ENCODE measurements around the gene SLC35D1. TPM values are rescaled to one million over a fixed set of nuclear protein-coding genes. Genes with fewer than 3 reads are reported as not detected.

SLC35D1 gene
- total RNA-seq, 1 experiment from 2014 or later = 3.8 TPM

DNA sequence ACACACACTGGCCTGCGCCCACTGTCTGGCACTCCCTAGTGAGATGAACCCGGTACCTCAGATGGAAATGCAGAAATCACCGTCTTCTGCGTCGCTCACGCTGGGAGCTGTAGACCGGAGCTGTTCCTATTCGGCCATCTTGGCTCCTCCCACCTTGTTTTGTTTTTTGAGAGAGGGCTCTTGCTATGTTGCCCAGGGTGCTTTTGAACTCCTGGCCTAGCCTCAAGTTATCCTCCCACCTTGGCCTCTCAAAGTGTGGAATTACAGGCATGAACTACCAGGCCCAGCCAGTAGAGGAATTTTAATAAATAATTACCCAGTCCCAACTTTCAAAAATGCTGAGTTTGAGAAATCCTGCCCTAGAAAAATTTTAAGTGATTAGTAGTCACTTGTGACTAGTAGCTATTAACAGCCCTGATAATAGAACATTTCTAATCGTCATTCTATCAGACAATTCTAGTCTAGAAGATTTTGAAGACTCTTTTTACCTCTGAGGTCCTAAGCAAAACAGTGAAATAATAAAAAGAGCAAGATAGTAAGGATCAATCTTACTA, 30.9 kb upstream of the SLC35D1 start:
- H3K79me1 ChIP-seq (ENCODE audit: insufficient read depth, low read depth, low read length, poor library complexity, severe bottlenecking) = no peaks in the 10 kb centered on the region
- no peak overlapping the region for H3T11ph ChIP-seq (ENCODE audit: low read length)
- H3K9me3 Mint-ChIP-seq = peaks cover 3 to 4% of the 10 kb centered on the region in 2 experiments; a peak in 3 of 5 replicates
- no peak overlapping the region for H3K56ac ChIP-seq (ENCODE audit: insufficient read length, low read depth, low read length)
- H3K9ac ChIP-seq (ENCODE audit: extremely low read depth, insufficient read length, low read length) = no peak overlapping the region
- no peak overlapping the region for H2BK20ac ChIP-seq (ENCODE audit: low read depth, low read length, poor library complexity, severe bottlenecking)
- H2AFZ ChIP-seq (ENCODE audit: low read length) = no peak overlapping the region
- H3K4me2 ChIP-seq (ENCODE audit: insufficient read depth, insufficient read length, low read length) = no peak overlapping the region
- H3K23ac ChIP-seq (ENCODE audit: insufficient read length, low read depth, low read length) = no peak overlapping the region
- no peaks in the 10 kb centered on the region; the same call in 1 of the 2 replicates for H3K27me3 Mint-ChIP-seq (ENCODE audit: low read depth)
- H4K20me1 ChIP-seq (ENCODE audit: control insufficient read depth, insufficient read depth, insufficient read length) = no peaks in the 10 kb centered on the region
- no peak overlapping the region for H3K4ac ChIP-seq (ENCODE audit: low read depth, low read length)
- H3K4me1 ChIP-seq (ENCODE audit: insufficient read depth, low read length) = no peaks in the 10 kb centered on the region
- H3K27me3 ChIP-seq (ENCODE audit: insufficient read depth, low read length) = no peaks in the 10 kb centered on the region
- H2BK12ac ChIP-seq (ENCODE audit: insufficient read length, low read depth, low read length) = no peak overlapping the region
- no peak overlapping the region for H3K14ac ChIP-seq (ENCODE audit: insufficient read depth, low read length)
- H2BK5ac ChIP-seq (ENCODE audit: insufficient read length, low read length) = no peak overlapping the region
- H4K91ac ChIP-seq (ENCODE audit: insufficient read length, low read depth, low read length) = no peak overlapping the region
- H3K27ac Mint-ChIP-seq = 0 out of 7 replicates have a peak overlapping the region, but pooled peaks of 1 of the 3 experiments have one; percentile 44
- WGBS (ENCODE audit: extremely low coverage, insufficient read length, low lambda C conversion rate) = no CpG with 5 or more reads among the region's 9 CpGs
- no peak overlapping the region for H4K5ac ChIP-seq (ENCODE audit: insufficient read length, low read depth, low read length)
- DNase-seq = no peak
- H3K27ac ChIP-seq (ENCODE audit: insufficient read length, low read depth, low read length) = no peak overlapping the region
- TF ChIP-seq, protein P1, sequence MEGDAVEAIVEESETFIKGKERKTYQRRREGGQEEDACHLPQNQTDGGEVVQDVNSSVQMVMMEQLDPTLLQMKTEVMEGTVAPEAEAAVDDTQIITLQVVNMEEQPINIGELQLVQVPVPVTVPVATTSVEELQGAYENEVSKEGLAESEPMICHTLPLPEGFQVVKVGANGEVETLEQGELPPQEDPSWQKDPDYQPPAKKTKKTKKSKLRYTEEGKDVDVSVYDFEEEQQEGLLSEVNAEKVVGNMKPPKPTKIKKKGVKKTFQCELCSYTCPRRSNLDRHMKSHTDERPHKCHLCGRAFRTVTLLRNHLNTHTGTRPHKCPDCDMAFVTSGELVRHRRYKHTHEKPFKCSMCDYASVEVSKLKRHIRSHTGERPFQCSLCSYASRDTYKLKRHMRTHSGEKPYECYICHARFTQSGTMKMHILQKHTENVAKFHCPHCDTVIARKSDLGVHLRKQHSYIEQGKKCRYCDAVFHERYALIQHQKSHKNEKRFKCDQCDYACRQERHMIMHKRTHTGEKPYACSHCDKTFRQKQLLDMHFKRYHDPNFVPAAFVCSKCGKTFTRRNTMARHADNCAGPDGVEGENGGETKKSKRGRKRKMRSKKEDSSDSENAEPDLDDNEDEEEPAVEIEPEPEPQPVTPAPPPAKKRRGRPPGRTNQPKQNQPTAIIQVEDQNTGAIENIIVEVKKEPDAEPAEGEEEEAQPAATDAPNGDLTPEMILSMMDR (conservative IDR thresholded peaks at IDR 0.05) = no peak
- H3K4me1 Mint-ChIP-seq = peaks cover 0 to 4% of the 10 kb centered on the region in 2 experiments; a peak in 2 of 4 replicates
- H3K4me3 Mint-ChIP-seq = peak overlapping the region in 1 of 2 experiments; percentile 50; a peak in 1 of 5 replicates
- no peaks in the 10 kb centered on the region for H3K9me3 ChIP-seq (ENCODE audit: control insufficient read depth, low read depth, low read length)
- H3K18ac ChIP-seq (ENCODE audit: insufficient read length, low read depth, low read length) = no peak overlapping the region
- no peaks in the 10 kb centered on the region for H3K23me2 ChIP-seq (ENCODE audit: insufficient read length, low read depth, low read length, poor library complexity, severe bottlenecking)
- no peak overlapping the region for H2BK15ac ChIP-seq (ENCODE audit: low read depth, low read length)
- H4K8ac ChIP-seq (replicated peaks; ENCODE audit: insufficient read length, low read depth, low read length) = no peak overlapping the region
- no peak overlapping the region for H2BK120ac ChIP-seq (ENCODE audit: low read depth, low read length, poor library complexity, severe bottlenecking)
- peaks cover 0 to 4% (median 0%) of the 10 kb centered on the region in 3 experiments; a peak in 1 of 7 replicates for H3K36me3 Mint-ChIP-seq (ENCODE audit: insufficient read depth in 1 of 3, low read depth in 3 of 3)
- H3K79me2 ChIP-seq (ENCODE audit: insufficient read depth, low read length) = no peaks in the 10 kb centered on the region
- H2AK5ac ChIP-seq (ENCODE audit: insufficient read length, low read length) = no peak overlapping the region
